GM19467 (cell line): Measurements from ENCODE around the gene CHAD.

Experiments
- ATAC-seq: cut with Tn5 transposase; IDR thresholded peaks from one replicate; pipeline ENCODE4 v1.9.1; 2021; ENCODE audit warnings: mild to moderate bottlenecking, moderate library complexity; ENCODE audit not compliant: unreplicated experiment

The CHAD gene

GRCh38 chr17:50495217-50495823, 26.6 kb upstream of the CHAD start:
- no peak for ATAC-seq

- no peak for ATAC-seq
Measured at GRCh38 chr17:50493744-50494143, 25.1 kb upstream of the CHAD start.

GRCh38 chr17:50492214-50492613, 23.5 kb upstream of the CHAD start:
- no peak for ATAC-seq

- no peak for ATAC-seq
Measured at GRCh38 chr17:50491505-50491904, 22.8 kb upstream of the CHAD start.

- ATAC-seq, result no peak
Measured at GRCh38 chr17:50488880-50489279, 20.2 kb upstream of the CHAD start.

GRCh38 chr17:50487213-50488096, 18.8 kb upstream of the CHAD start:
- no peak for ATAC-seq

GRCh38 chr17:50484386-50485155, 15.9 kb upstream of the CHAD start:
- ATAC-seq, result no peak

GRCh38 chr17:50483266-50483665, 14.6 kb upstream of the CHAD start:
- ATAC-seq, result no peak

GRCh38 chr17:50482516-50482915, 13.8 kb upstream of the CHAD start:
- ATAC-seq, result peak; percentile 34

- ATAC-seq, result no peak
Measured at GRCh38 chr17:50482110-50482509, 13.4 kb upstream of the CHAD start.

GRCh38 chr17:50481648-50482047, 13.0 kb upstream of the CHAD start:
- no peak for ATAC-seq

- ATAC-seq, result no peak
Measured at GRCh38 chr17:50480854-50481490, 12.3 kb upstream of the CHAD start.

- ATAC-seq, result no peak
Measured at GRCh38 chr17:50480142-50480764, 11.6 kb upstream of the CHAD start.

- ATAC-seq, result no peak
Measured at GRCh38 chr17:50479522-50480141, 11.0 kb upstream of the CHAD start.

- ATAC-seq, result peak; percentile 86
Measured at GRCh38 chr17:50478391-50479381, 10.0 kb upstream of the CHAD start, which contains the start of gene RSAD1. Gene RSAD1 (plus strand): TSS chr17:50478860. CDS start chr17:50478885, 25 bp downstream.

GRCh38 chr17:50477976-50478375, 9.3 kb upstream of the CHAD start:
- ATAC-seq, result no peak

- ATAC-seq, result no peak
Measured at GRCh38 chr17:50476545-50477315, 8.1 kb upstream of the CHAD start.
